HepG2 (cell line): ENCODE results near the gene PLIN4. TPM values are rescaled to one million over a fixed set of nuclear protein-coding genes. Genes with fewer than 3 reads are reported as not detected.

Experiments
- AGO2 ChIP-seq: fragments of 200-400 bp; formaldehyde crosslinking; optimal IDR thresholded peaks from 2 replicates; pipeline ENCODE3; 2017; ENCODE audit warnings: mild to moderate bottlenecking, low read depth, low read length, moderate library complexity
- ATAD3A ChIP-seq: sonication (generic); formaldehyde crosslinking; IDR thresholded peaks from 2 replicates; pipeline ENCODE4 v1.4.0; 2020; ENCODE audit warnings: missing genetic modification reagents
- CAMTA2 ChIP-seq: sonication (generic); formaldehyde crosslinking; IDR thresholded peaks from 2 replicates; pipeline ENCODE4 v1.4.0; 2020; ENCODE audit warnings: mild to moderate bottlenecking, missing genetic modification reagents, borderline replicate concordance
- GMEB1 ChIP-seq: sonication (generic); formaldehyde crosslinking; IDR thresholded peaks from 2 replicates; pipeline ENCODE4 v1.5.1; 2020; ENCODE audit warnings: missing genetic modification reagents, mild to moderate bottlenecking, borderline replicate concordance
- HOXD1 ChIP-seq: sonication (generic); formaldehyde crosslinking; IDR thresholded peaks from 2 replicates; pipeline ENCODE4 v1.5.0; 2020; ENCODE audit warnings: missing genetic modification reagents
- MLX ChIP-seq: IDR thresholded peaks from 2 replicates; pipeline ENCODE4 v1.6.1; 2016
- POLR2A ChIP-seq, 2 experiments: IDR thresholded peaks; 2 replicates each; pipeline ENCODE4 v1.6.1; 2011; ENCODE audit warnings: low read depth in 2 of 2, low read length in 2 of 2, mild to moderate bottlenecking in 1 of 2, moderate library complexity in 1 of 2; ENCODE audit not compliant: insufficient read depth in 1 of 2
- POLR2G ChIP-seq: fragments of 200-400 bp; formaldehyde crosslinking; IDR thresholded peaks from 2 replicates; pipeline ENCODE4 v1.6.1; 2018; ENCODE audit warnings: mild to moderate bottlenecking, low read depth, low read length, moderate library complexity
- RARG ChIP-seq: sonication (generic); formaldehyde crosslinking; IDR thresholded peaks from 2 replicates; pipeline ENCODE4 v1.4.0; 2020; ENCODE audit warnings: low read depth, mild to moderate bottlenecking, missing genetic modification reagents
- ZBTB39 ChIP-seq: sonication (generic); formaldehyde crosslinking; IDR thresholded peaks from 2 replicates; pipeline ENCODE4 v1.5.0; 2020; ENCODE audit warnings: missing genetic modification reagents
- ZNF280B ChIP-seq: sonication (generic); formaldehyde crosslinking; IDR thresholded peaks from 2 replicates; pipeline ENCODE4 v1.5.0; 2020; ENCODE audit warnings: missing genetic modification reagents, mild to moderate bottlenecking, borderline replicate concordance
- ZNF362 ChIP-seq: sonication (generic); formaldehyde crosslinking; IDR thresholded peaks from 2 replicates; pipeline ENCODE4 v1.4.0; 2020; ENCODE audit warnings: missing genetic modification reagents, mild to moderate bottlenecking, borderline replicate concordance
- ZNF430 ChIP-seq: sonication (generic); formaldehyde crosslinking; IDR thresholded peaks from 2 replicates; pipeline ENCODE4 v1.9.0; 2021; ENCODE audit warnings: mild to moderate bottlenecking, missing genetic modification reagents
- ZNF770 ChIP-seq: sonication (generic); formaldehyde crosslinking; IDR thresholded peaks from 2 replicates; pipeline ENCODE4 v1.5.0; 2020; ENCODE audit warnings: mild to moderate bottlenecking, missing genetic modification reagents
- polyA plus RNA-seq, 8 experiments: library from polyadenylated mRNA; depleted of rRNA in 3 of 8; stranded (reverse) in 7 of 8; unstranded in 1 of 8; fragments of >200 nt; fragmentation: Illumina TruSeq in 4 of 8; extraction: Trizol in 4 of 8; gene quantifications; 2 replicates each; pipeline versions ENCODE4 v1.2.1 to v1.2.3, GENCODE V29; 2011 to 2016; ENCODE audit warnings: low read depth in 4 of 8, missing spikeins in 1 of 8, mixed read lengths in 1 of 8; ENCODE audit not compliant: insufficient read depth in 1 of 8
- total RNA-seq, 5 experiments: library from RNA; depleted of rRNA; stranded (reverse); fragments of >200 nt; fragmentation: Illumina TruSeq; extraction: Trizol; gene quantifications; 2 replicates each; pipeline ENCODE4 v1.2.3, GENCODE V29; 2016; ENCODE audit warnings: low read depth in 1 of 5
- TF ChIP-seq, protein P1 (sequence below): sonication (generic); formaldehyde crosslinking; IDR thresholded peaks from 2 replicates; pipeline ENCODE4 v1.5.1; 2020; ENCODE audit warnings: missing genetic modification reagents, mild to moderate bottlenecking, borderline replicate concordance
- TF ChIP-seq, protein P2 (sequence below): sonication (generic); formaldehyde crosslinking; conservative IDR thresholded peaks from 2 replicates; pipeline ENCODE4 v1.4.0; 2020; ENCODE audit warnings: missing genetic modification reagents

PLIN4 gene
- total and polyA plus RNA-seq, 2 of the 13 experiments (the other 11 are each of a cell fraction or from before 2014, with no cell fraction given), result 1.1 to 1.3 TPM

- TF ChIP-seq AGO2 (peak; percentile 75), GMEB1 (no peak), CAMTA2 (CRISPR knock-in tag) (no peak), POLR2A (IDR thresholded peaks at IDR 0.05; ENCODE audit: insufficient read depth in 1 of 2, low read depth in 2 of 2, low read length in 2 of 2) (0 out of 4 replicates have a peak, but pooled peaks of 1 of the 2 experiments have one; percentile 13), ZNF362 (CRISPR knock-in tag) (no peak), ZNF770 (no peak), ZNF430 (CRISPR knock-in tag) (no peak), RARG (CRISPR knock-in tag) (no peak), ZNF280B (CRISPR knock-in tag) (no peak), POLR2G (0 out of 2 replicates have a peak, but pooled peaks have one; percentile 24), ZBTB39 (CRISPR knock-in tag) (no peak), MLX (no peak), ATAD3A (no peak), HOXD1 (CRISPR knock-in tag) (no peak)
- TF ChIP-seq, protein P1, sequence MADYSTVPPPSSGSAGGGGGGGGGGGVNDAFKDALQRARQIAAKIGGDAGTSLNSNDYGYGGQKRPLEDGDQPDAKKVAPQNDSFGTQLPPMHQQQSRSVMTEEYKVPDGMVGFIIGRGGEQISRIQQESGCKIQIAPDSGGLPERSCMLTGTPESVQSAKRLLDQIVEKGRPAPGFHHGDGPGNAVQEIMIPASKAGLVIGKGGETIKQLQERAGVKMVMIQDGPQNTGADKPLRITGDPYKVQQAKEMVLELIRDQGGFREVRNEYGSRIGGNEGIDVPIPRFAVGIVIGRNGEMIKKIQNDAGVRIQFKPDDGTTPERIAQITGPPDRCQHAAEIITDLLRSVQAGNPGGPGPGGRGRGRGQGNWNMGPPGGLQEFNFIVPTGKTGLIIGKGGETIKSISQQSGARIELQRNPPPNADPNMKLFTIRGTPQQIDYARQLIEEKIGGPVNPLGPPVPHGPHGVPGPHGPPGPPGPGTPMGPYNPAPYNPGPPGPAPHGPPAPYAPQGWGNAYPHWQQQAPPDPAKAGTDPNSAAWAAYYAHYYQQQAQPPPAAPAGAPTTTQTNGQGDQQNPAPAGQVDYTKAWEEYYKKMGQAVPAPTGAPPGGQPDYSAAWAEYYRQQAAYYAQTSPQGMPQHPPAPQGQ (CRISPR knock-in tag), result no peak
- TF ChIP-seq, protein P2, sequence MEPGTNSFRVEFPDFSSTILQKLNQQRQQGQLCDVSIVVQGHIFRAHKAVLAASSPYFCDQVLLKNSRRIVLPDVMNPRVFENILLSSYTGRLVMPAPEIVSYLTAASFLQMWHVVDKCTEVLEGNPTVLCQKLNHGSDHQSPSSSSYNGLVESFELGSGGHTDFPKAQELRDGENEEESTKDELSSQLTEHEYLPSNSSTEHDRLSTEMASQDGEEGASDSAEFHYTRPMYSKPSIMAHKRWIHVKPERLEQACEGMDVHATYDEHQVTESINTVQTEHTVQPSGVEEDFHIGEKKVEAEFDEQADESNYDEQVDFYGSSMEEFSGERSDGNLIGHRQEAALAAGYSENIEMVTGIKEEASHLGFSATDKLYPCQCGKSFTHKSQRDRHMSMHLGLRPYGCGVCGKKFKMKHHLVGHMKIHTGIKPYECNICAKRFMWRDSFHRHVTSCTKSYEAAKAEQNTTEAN (CRISPR knock-in tag), result no peak
Observed at GRCh38 chr19:4507804-4508203, 10.5 kb downstream of the PLIN4 start (continued).
